BLaER1 (cell line): ENCODE data around the gene BRCA1.

ENCODE experiments used
- H3K27ac ChIP-seq: shearing (Covaris generic); formaldehyde crosslinking; 2 replicates; pipeline ENCODE4 v1.8.1; 2022
- H3K27me3 ChIP-seq: shearing (Covaris generic); formaldehyde crosslinking; 2 replicates; pipeline ENCODE4 v1.8.1; 2022
- H3K36me3 ChIP-seq: shearing (Covaris generic); formaldehyde crosslinking; 2 replicates; pipeline ENCODE4 v1.8.1; 2022
- H3K4me1 ChIP-seq: shearing (Covaris generic); formaldehyde crosslinking; 2 replicates; pipeline ENCODE4 v1.8.1; 2022
- H3K4me2 ChIP-seq: shearing (Covaris generic); formaldehyde crosslinking; 2 replicates; pipeline ENCODE4 v1.8.1; 2022
- H3K4me3 ChIP-seq: shearing (Covaris generic); formaldehyde crosslinking; 2 replicates; pipeline ENCODE4 v1.8.1; 2022
- H3K9ac ChIP-seq: shearing (Covaris generic); formaldehyde crosslinking; 2 replicates; pipeline ENCODE4 v1.8.1; 2022
- H3K9me3 ChIP-seq: shearing (Covaris generic); formaldehyde crosslinking; 2 replicates; pipeline ENCODE4 v1.8.1; 2022
- H4K20me1 ChIP-seq: shearing (Covaris generic); formaldehyde crosslinking; 2 replicates; pipeline ENCODE4 v1.8.1; 2022
- Cebpa-rat ChIP-seq: shearing (Covaris generic); IDR thresholded peaks from 2 replicates; pipeline ENCODE4 v1.8.1; 2022

BRCA1 gene

DNA sequence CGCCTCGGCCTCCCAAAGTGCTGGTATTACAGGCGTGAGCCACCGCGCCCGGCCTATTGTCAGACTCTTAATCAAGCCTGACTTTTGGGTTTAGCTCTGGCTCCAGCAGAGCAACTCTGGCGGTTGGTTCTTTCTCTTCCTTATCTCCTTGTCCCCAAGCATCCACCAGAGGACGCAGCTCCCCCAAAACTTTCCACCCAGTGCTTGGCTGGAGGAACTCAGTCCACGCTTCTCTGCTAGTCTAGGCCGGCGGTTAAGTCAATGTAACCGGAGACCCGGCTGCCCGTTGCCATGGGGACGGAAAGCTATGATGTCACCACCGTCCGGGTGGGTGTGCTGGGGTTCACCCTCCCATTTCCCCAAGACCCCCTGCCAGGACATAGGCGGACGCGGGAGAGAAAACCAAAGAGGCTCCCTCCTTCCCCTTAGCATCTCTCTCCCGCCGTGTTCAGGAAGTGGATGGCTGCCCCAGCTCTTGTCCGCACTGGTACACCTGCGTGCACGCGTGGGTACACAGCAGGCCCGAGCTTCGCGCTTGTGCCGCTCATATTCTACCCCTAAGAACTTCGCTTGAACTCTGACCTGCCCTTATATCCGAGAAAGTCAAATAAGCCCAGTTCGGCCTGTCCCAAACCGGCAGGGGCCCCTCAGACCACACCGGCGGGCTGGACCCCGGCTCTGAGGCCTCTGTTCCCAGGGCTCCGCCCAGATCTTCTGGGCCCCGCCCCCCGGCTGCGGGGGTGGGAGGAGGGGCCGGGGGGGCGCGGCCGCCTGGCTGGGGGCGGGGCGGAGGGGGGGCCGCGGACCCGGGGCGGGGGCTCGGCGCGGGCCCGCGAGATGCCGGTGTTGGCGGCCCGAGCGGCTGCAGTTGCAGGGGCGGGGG, 100.5 kb downstream of the BRCA1 start, which contains the start of gene RND2:
TSS of gene RND2 (plus strand) at position 825 of the 883 bp plus-strand sequence. CDS start 117 bp downstream, outside the sequence.
- no peaks in the 10 kb centered on the region for H3K9me3 ChIP-seq
- peak within 1 kb of the TSS; percentile 100 for H3K4me2 ChIP-seq
- no peak for TF ChIP-seq Cebpa-rat
- no peaks in the 10 kb centered on the region for H3K27me3 ChIP-seq
- H3K4me3 ChIP-seq, result peak within 1 kb of the TSS; percentile 70
- peaks cover 55% of the 10 kb centered on the region for H3K4me1 ChIP-seq
- H3K36me3 ChIP-seq, result no peaks in the 10 kb centered on the region
- H3K27ac ChIP-seq, result no peak within 1 kb of the TSS
- H4K20me1 ChIP-seq, result peaks cover 15% of the 10 kb centered on the region
- peak within 1 kb of the TSS; percentile 67; the same call in 1 of the 2 replicates for H3K9ac ChIP-seq

DNA sequence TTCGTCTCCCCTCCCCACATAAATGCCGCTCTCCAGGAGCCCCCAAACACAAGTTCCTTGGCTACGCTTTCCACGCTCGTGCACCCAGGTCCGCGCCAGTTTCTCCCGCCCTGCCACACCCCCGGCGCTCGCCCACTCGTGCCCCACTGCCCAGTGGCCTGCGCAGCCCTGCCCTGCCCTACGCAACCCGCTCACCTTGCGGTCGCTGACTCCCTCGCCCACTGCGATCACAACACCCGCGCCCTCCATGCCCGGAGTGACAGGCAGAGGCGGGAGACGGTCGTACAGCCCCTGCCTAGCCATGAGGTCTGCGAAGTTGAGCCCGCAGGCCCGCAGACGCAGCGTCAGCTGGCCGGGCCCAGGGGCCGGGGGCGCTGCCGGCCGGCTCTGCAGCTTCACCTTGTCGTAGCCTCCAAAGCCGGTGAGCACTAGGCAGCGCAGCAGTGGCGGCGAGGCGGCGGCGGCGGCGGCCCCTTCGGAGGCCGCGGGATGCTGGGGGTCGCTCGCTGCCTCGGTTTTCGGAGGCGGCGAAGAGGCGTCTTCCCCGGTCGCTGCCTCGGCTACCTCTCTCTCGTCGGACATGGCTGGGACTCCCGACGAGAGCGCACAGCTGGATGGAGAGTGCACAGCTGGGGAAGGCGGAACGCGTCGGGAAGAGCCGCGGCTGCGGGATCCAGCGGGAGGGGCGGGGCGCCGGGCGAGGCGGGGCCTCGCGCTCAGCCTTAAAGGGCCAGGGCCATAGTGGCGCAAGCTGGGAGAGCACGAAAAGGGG, 103.2 kb downstream of the BRCA1 start, which contains the start of gene VAT1:
TSS of gene VAT1 (minus strand) at position 645 of the 772 bp plus-strand sequence. CDS start at position 582, 63 bp downstream.
- H3K36me3 ChIP-seq, result peaks cover 13% of the 10 kb centered on the region; the same call in 1 of the 2 replicates
- H3K4me3 ChIP-seq, result peak within 1 kb of the TSS; percentile 95
- no peaks in the 10 kb centered on the region for H3K27me3 ChIP-seq
- H3K9me3 ChIP-seq, result no peaks in the 10 kb centered on the region
- peak within 1 kb of the TSS; percentile 55; the same call in 1 of the 2 replicates for H3K27ac ChIP-seq
- no peak for TF ChIP-seq Cebpa-rat
- H3K4me2 ChIP-seq, result peak within 1 kb of the TSS; percentile 99
- peaks cover 72% of the 10 kb centered on the region for H3K4me1 ChIP-seq
- peaks cover 36% of the 10 kb centered on the region for H4K20me1 ChIP-seq
- peak within 1 kb of the TSS; percentile 79 for H3K9ac ChIP-seq

DNA sequence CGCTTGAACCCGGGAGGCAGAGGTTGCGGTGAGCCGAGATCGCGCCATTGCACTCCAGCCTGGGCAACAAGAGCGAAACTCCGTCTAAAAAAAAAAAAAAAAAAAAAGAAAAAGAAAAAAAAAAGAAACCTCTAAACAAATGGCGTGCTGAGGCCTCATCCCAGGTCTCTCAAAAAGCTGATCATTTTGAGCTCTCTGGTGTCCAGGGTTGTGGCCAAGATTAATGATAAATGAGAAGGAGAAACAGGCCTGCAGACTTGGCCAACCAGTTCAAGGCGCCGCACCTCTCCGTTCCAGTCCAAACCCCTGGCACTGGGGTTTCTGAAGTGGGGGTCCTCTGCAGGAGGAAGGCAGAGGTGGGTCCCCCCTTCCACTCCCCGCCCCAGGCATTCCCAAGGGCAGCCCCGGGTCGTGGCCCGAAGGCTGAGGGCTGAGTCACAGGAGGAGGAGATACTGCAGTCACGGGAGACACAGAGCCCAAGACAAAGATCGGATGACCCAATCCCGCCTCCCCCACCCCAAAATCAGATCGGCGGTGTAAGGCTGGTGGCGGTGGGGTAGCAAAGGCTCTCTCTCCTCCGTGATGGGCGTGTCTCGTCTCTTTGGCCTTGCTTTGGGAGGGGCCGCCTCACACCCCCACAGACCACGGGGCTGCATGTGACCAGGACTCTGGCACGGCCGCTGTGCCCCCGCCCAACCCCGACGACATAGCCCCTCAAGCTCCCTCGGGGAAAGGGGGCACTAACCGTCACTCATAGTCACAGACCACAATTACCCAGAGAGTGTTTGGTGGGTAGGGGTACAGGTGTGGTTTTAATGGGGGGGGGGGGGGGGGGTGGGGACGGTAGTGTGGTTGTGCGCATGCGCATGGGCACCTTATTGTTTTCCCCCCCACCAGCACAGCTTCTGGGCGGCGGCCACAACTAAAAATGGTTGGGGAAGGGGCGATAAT, 104.1 kb downstream of the BRCA1 start:
- peaks cover 36% of the 10 kb centered on the region for H4K20me1 ChIP-seq
- H3K4me2 ChIP-seq, result peak overlapping the region; percentile 99
- peaks cover 63% of the 10 kb centered on the region for H3K4me1 ChIP-seq
- TF ChIP-seq Cebpa-rat, result no peak
- peak overlapping the region; percentile 95 for H3K4me3 ChIP-seq
- H3K27ac ChIP-seq, result 0 out of 2 replicates have a peak overlapping the region, but pooled peaks have one; percentile 55
- H3K27me3 ChIP-seq, result no peaks in the 10 kb centered on the region
- H3K9ac ChIP-seq, result peak overlapping the region; percentile 79
- H3K36me3 ChIP-seq, result peaks cover 17% of the 10 kb centered on the region
- no peaks in the 10 kb centered on the region for H3K9me3 ChIP-seq

DNA sequence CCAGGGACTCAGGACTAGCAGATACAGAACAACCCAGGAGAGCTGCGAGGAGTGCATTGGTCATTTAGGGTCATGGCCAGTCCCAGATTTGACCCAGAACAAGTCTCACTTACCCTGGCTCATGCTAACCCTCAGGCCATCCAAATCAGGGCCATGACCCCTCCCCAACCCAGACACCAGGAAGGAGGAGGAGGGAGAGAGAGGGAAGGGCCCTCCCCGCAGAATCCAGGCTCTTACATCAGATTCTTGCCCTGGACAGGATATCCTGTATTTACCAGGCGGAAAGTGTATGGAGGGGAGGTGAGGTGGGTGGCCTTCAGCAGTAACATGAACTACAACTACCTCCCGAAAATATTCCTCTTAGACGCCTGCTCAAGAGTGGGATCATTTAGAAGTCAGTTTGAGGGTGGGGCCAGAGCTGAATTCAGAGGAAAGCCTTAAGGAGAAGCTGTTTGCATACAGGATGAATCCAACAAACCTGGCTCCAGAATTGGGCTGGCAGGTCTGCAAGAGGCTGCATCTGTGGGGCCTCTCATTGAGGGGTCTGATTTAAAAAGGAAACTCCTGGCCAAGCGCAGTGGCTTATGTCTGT, 105.0 kb downstream of the BRCA1 start:
- Histone ChIP-seq H3K36me3 (peaks cover 26% of the 10 kb centered on the region), H3K9me3 (no peaks in the 10 kb centered on the region), H4K20me1 (peaks cover 39% of the 10 kb centered on the region), H3K27ac (no peak overlapping the region), H3K27me3 (no peaks in the 10 kb centered on the region), H3K4me3 (no peak overlapping the region; the same call in 1 of the 2 replicates), H3K4me2 (peak overlapping the region; percentile 99), H3K9ac (0 out of 2 replicates have a peak overlapping the region, but pooled peaks have one; percentile 10), H3K4me1 (peaks cover 56% of the 10 kb centered on the region)
- TF ChIP-seq Cebpa-rat, result no peak

DNA sequence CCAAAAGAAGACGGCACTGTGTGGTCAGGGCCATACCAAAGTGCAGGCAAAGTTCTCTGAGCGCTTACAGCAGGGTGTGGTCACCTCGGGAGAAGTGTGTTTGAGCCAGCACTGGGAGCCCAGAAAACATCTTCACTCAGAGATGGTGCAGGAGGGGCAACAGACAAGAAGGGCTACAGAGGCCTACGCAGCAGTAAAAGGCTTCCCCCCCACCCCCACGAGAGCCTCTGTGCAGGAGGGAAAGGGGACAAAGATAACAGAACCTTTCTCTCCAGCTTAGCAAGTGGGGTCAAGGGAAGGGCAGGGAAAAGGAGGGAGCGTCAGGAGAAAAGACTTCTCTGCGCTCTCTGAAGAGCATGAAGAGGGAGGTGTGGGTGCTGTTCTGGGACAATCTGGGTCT, 105.7 kb downstream of the BRCA1 start:
- peaks cover 59% of the 10 kb centered on the region for H3K4me1 ChIP-seq
- peaks cover 33% of the 10 kb centered on the region for H3K36me3 ChIP-seq
- peak overlapping the region; percentile 99 for H3K4me2 ChIP-seq
- no peak overlapping the region for H3K27ac ChIP-seq
- H3K27me3 ChIP-seq, result no peaks in the 10 kb centered on the region
- TF ChIP-seq Cebpa-rat, result no peak
- H3K4me3 ChIP-seq, result no peak overlapping the region
- no peaks in the 10 kb centered on the region for H3K9me3 ChIP-seq
- no peak overlapping the region; the same call in 1 of the 2 replicates for H3K9ac ChIP-seq
- H4K20me1 ChIP-seq, result peaks cover 44% of the 10 kb centered on the region

DNA sequence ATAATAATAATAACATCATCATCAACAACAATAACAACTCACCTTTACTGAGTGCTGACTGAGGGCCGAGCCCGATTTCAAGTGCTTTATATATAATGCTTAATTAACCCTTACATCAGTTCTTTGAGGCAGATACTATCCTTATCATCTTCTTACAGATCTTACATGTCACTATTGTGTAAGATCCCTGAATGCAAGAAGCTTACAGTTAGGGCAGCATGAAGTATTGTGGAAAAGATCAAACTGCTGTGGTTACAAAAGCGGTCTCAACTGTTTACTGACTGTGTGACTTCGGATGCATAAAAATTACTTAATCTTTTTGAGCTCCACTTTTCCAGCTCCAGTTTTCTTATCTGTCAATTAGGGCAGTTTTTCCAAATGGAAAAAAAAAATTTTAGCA, 106.2 kb downstream of the BRCA1 start:
- Histone ChIP-seq H3K4me3 (no peak overlapping the region), H3K4me1 (peaks cover 56% of the 10 kb centered on the region), H3K27ac (no peak overlapping the region), H3K9ac (no peak overlapping the region), H3K36me3 (peaks cover 38% of the 10 kb centered on the region), H3K4me2 (peak overlapping the region; percentile 49), H3K9me3 (no peaks in the 10 kb centered on the region), H4K20me1 (peaks cover 44% of the 10 kb centered on the region), H3K27me3 (no peaks in the 10 kb centered on the region)
- TF ChIP-seq Cebpa-rat, result no peak; the same call in 1 of the 2 replicates

DNA sequence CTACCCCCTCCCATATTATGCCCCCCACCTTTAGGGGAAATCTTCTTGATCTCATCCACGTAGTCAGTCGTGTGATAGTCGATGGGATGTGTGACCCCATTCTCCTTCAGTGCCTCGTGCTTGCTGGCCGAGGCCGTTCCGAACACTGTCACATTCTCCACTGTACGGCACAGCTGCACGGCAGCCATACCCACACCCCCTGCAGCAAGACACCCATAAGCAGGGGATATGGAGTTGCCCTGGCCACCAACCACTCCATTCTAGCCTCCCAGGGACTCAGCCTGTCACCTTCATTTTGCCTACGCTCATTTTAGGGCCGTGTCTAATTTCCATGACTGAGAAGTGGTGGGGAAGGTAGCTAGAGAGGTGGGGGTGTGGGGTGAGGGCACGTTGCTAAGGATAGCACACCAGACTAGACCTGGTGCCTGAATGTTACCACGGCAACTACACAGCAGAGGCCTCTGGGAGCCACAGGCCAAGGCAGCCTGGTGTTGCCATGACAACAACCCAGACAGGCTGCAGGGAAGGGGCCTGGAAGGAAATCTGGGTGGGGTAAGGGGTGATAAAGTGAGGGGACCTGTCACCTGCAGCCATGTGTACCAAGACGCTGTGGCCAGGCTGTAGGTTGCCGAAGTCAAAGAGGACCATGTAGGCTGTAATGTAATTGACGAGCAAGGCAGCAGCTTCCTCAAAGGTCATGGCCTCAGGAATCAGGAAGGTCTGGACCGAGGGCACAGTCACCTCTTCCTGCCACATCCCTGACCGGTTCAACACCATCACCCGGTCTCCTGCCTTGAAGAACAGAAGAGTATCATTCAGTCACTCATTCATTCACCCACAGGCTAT, 106.9 kb downstream of the BRCA1 start:
- TF ChIP-seq Cebpa-rat, result no peak
- H4K20me1 ChIP-seq, result peaks cover 44% of the 10 kb centered on the region
- no peak overlapping the region for H3K4me3 ChIP-seq
- no peaks in the 10 kb centered on the region for H3K9me3 ChIP-seq
- no peak overlapping the region for H3K9ac ChIP-seq
- H3K4me1 ChIP-seq, result peaks cover 52% of the 10 kb centered on the region
- no peaks in the 10 kb centered on the region for H3K27me3 ChIP-seq
- peaks cover 45% of the 10 kb centered on the region for H3K36me3 ChIP-seq
- H3K4me2 ChIP-seq, result peak overlapping the region; percentile 49
- H3K27ac ChIP-seq, result no peak overlapping the region

DNA sequence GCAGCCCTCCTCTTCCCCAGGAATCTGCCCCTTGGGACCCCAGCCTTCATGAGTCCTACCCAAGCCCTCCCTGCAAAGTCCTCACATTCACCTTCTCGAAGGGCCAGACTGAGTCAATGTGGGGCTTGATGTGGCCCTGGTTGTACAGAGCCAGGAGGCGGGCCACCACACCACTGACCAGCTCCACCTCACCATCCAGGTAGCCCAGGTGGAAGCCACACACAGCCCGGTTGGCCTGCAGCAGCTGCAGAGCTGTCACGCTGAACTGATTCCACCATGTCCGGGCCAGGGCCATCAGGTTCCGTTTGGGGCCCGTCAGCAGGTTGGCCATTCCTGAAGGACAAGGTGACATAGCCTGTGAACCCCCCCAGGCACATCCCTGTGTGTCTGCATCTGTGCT, 108.9 kb downstream of the BRCA1 start:
- TF ChIP-seq Cebpa-rat, result no peak
- no peaks in the 10 kb centered on the region for H3K9me3 ChIP-seq
- no peak overlapping the region for H3K4me3 ChIP-seq
- no peak overlapping the region for H3K9ac ChIP-seq
- H3K4me2 ChIP-seq, result no peak overlapping the region
- peaks cover 44% of the 10 kb centered on the region for H3K4me1 ChIP-seq
- H3K27ac ChIP-seq, result no peak overlapping the region
- peaks cover 44% of the 10 kb centered on the region for H4K20me1 ChIP-seq
- H3K27me3 ChIP-seq, result no peaks in the 10 kb centered on the region
- H3K36me3 ChIP-seq, result peaks cover 57% of the 10 kb centered on the region
